Vagina (tissue), 2 donors: ENCODE data around the gene AGBL1.

Experiments
- POLR2A ChIP-seq, 2 donors: fragments of 450-650 bp; IDR thresholded peaks; one replicate each; pipeline ENCODE4 v1.6.1; 2017; ENCODE audit warnings: antibody characterized with exemption in 2 of 2, mild to moderate bottlenecking in 2 of 2, moderate library complexity in 2 of 2
- POLR2AphosphoS5 ChIP-seq, 2 donors: sonication (generic); formaldehyde crosslinking; IDR thresholded peaks; one replicate each; pipeline ENCODE4 v1.9.0; 2017; ENCODE audit warnings: antibody characterized with exemption in 2 of 2, mild to moderate bottlenecking in 2 of 2, low read depth in 1 of 2; ENCODE audit not compliant: insufficient read depth in 1 of 2
- TF ChIP-seq, protein P1 (sequence below), 3 experiments: fragments of 450-650 bp in 2 of 3; fragments of 200-600 bp in 1 of 3; sonication (generic) in 1 of 3; IDR thresholded peaks; one replicate each; pipeline ENCODE4 v1.5.1; 2017 to 2019; ENCODE audit warnings: antibody characterized with exemption in 3 of 3, mild to moderate bottlenecking in 2 of 3, moderate library complexity in 2 of 3

- TF ChIP-seq, protein P1, sequence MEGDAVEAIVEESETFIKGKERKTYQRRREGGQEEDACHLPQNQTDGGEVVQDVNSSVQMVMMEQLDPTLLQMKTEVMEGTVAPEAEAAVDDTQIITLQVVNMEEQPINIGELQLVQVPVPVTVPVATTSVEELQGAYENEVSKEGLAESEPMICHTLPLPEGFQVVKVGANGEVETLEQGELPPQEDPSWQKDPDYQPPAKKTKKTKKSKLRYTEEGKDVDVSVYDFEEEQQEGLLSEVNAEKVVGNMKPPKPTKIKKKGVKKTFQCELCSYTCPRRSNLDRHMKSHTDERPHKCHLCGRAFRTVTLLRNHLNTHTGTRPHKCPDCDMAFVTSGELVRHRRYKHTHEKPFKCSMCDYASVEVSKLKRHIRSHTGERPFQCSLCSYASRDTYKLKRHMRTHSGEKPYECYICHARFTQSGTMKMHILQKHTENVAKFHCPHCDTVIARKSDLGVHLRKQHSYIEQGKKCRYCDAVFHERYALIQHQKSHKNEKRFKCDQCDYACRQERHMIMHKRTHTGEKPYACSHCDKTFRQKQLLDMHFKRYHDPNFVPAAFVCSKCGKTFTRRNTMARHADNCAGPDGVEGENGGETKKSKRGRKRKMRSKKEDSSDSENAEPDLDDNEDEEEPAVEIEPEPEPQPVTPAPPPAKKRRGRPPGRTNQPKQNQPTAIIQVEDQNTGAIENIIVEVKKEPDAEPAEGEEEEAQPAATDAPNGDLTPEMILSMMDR (IDR thresholded peaks at IDR 0.05), result no peak
- TF ChIP-seq POLR2AphosphoS5 (IDR thresholded peaks at IDR 0.05; ENCODE audit: insufficient read depth in 1 of 2, low read depth in 1 of 2) (no peak), POLR2A (IDR thresholded peaks at IDR 0.05) (no peak)
These were observed 893.7 kb downstream of the AGBL1 start for GRCh38 chr15:86973284-86973844.
